ENCODE measurements around the gene KHDRBS1.
"Not testable (repeated sequence)": the region's sequence is repeated elsewhere in the genome, so short reads cannot be mapped to it uniquely, and the experiment has no call there.

Gene KHDRBS1

DNA sequence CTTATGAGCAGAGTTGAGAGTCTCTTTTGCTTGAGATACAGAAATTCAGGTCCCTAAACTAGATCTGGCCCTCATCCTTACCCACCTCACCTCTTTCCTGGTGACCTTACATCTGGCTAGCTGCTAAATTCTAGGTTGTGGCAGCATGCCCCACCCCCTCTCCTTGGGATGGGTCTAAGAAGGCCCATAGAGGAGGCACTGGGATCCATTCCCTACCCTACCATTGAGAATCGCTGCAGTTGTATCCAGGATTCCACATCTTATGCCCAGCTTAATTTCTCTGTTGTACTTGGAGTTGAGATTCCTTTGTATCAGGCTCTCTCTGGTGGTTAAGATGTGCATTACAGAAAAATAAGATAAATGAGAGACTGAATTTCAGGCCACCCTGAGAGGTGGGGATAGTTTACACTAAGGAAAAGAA, 49.6 kb downstream of the KHDRBS1 start:
- DNase-seq (ENCODE audit: low read depth in 1 of 2, low spot score in 1 of 2) = no peak

DNA sequence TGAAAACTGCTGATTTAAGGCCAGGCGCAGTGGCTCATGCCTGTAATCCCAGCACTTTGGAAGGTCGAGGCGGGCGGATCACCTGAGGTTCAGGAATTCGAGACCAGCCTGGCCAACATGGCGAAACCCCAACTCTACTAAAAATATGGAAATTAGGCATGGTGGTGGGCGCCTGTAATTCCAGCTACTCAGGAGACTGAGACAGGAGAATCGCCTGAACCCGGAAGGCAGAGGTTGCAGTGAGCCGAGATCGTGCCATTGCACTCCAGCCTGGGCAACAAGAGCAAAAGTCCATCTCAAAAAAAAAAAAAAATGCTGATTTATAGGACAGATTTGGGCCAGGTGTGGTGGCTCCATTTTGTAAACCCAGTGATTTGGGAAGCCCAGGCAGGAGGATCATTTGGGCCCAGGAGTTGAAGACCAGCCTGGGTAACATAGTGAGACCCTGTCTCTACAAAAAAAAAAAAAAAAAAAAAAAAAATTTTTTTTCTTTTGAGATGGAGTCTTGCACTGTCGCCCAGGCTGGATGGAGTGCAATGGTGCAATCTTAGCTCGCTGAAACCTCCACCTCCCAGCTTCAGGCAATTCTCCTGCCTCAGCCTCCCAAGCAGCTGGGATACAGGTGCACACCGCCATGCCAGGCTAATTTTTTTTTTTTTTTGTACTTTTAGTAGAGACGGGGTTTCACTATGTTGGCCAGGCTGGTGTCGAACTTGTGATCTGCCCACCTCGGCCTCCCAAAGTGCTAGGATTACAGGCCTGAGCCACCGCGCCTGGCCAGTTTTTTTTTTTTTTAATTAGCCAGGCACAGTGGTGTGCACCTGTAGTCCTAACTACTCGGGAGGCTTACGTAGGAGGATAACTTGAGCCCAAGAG, 52.2 kb downstream of the KHDRBS1 start:
- not testable (repeated sequence) for DNase-seq (ENCODE audit: low read depth in 1 of 2, low spot score in 1 of 2)

GRCh38 chr1:32066489-32066873, 52.8 kb downstream of the KHDRBS1 start:
- no peak for DNase-seq (ENCODE audit: low read depth in 1 of 2, low spot score in 1 of 2)

GRCh38 chr1:32068957-32069588, 55.4 kb downstream of the KHDRBS1 start:
- DNase-seq (ENCODE audit: low read depth in 1 of 2, low spot score in 1 of 2) = no peak

GRCh38 chr1:32071758-32072621, 58.3 kb downstream of the KHDRBS1 start:
- no peak for DNase-seq (ENCODE audit: low read depth in 1 of 2, low spot score in 1 of 2)

DNA sequence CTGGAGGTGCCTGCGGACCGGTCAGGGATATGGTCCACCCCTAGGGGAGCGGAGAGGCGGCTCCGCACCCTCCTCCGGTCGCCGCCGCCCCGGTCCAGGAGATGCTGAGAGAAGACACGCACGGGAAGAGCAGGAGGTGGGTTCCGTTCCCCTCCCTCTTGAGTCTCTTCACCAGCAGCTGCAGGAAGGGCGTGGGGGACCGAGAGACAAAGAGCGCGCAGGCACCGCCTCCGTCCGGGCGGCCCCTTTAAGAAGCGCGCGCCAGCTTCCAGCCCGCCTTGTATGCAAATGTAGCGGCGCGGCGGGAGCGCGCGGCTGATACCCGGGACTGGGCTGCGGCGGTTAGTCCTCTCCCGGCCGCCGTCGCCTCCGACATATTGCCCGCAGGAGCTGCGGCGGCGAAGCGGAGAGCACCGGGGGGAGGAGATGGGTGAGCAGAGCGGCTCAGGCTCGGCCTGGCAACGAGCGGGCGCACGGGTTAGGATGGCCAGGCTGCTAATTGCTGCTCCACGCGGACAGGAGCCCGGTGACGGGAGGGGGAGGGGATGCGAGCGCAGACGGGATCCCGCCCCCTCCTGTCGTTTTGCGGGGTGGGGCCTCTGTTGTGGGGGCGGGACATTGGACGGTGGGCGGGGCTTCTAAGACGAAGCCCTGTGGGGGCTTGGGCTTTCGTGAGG, 59.1 kb downstream of the KHDRBS1 start, which contains the start of gene TMEM39B:
TMEM39B (plus strand) TSS at position 318 of the 677 bp plus-strand sequence; CDS start at position 427, 109 bp downstream.
- peak; percentile 84 to 88 for DNase-seq (ENCODE audit: low read depth in 1 of 2, low spot score in 1 of 2)

- no peak for DNase-seq (ENCODE audit: low read depth in 1 of 2, low spot score in 1 of 2)
These were observed 59.9 kb downstream of the KHDRBS1 start for GRCh38 chr1:32073299-32074229.

GRCh38 chr1:32074841-32075240, 61.2 kb downstream of the KHDRBS1 start:
- DNase-seq (ENCODE audit: low read depth in 1 of 2, low spot score in 1 of 2) = no peak

DNA sequence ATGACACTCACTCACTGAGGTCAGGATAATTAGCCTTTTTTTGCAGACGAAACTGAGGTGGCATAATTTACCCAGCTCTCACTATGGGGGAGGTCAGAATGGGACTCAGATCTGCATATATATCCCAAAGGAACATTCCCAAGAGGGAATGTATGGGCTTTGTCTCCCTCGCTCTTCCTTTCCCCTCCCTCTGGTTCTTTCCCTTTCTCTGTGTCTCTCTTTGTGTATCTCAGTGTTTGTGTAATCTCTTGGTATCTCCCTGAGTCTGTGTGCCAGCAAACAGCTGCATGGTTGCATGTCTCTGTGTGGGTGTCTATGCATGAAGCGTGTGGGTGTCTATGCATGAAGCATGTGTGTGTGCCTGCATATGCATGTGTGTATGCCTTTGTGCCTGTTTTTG, 63.8 kb downstream of the KHDRBS1 start:
- no peak for DNase-seq (ENCODE audit: low read depth in 1 of 2, low spot score in 1 of 2)

GRCh38 chr1:32082022-32082421, 68.4 kb downstream of the KHDRBS1 start:
- no peak for DNase-seq (ENCODE audit: low read depth in 1 of 2, low spot score in 1 of 2)

DNA sequence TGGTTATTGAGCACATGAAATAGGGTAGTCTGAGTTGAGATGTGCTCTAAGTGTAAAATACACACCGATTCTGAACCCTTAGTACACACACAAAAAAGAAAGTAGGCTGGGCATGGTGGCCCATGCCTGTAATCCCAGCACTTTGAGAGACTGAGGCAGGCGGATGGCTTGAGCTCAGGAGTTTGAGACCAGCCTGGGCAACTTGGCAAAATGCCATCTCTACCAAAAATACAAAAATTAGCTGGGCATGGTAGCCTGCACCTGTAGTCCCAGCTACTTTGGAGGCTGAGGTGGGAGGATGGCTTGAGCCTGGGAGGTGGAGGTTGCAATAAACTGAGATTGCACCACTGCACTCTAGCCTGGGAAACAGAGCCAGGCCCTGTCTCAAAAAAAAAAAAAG, 72.7 kb downstream of the KHDRBS1 start:
- DNase-seq (ENCODE audit: low read depth in 1 of 2, low spot score in 1 of 2) = not testable (repeated sequence)

DNA sequence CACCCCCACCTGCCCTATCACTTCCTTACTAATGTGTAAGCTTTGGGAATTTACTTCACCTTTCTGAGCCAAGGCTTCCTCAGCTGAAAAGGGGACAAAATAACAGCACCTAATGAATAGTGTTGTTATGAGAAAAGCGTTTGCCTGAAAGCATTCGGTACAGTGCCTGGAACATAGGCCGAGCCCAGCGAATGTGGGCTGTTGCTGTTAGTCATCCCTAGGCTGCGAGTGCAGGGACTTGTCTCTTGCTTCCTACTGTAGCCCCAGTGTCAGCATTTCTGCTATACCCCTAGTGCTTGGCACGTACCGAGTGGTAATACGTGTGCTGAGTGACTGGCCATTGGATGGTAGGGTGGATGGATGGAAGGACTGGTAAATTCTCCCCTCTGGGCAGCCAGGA, 77.5 kb downstream of the KHDRBS1 start:
- DNase-seq (ENCODE audit: low read depth in 1 of 2, low spot score in 1 of 2) = no peak

DNA sequence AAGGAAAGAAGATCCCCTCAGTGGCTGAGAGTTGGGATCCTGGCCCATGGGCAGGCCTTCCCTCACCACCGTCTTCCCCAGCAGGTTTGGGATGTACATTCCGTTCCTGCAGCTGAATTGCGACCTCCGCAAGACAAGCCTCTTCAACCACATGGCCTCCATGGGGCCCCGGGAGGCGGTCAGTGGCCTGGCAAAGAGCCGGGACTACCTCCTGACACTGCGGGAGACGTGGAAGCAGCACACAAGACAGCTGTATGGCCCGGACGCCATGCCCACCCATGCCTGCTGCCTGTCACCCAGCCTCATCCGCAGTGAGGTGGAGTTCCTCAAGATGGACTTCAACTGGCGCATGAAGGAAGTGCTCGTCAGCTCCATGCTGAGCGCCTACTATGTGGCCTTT, 77.9 kb downstream of the KHDRBS1 start:
- no peak for DNase-seq (ENCODE audit: low read depth in 1 of 2, low spot score in 1 of 2)
